Gastrocnemius medialis (tissue), 4 donors: ENCODE results near the gene UNC5C. TPM values are rescaled to one million over a fixed set of nuclear protein-coding genes. Genes with fewer than 3 reads are reported as not detected.

Source experiments
- ATAC-seq, 2 donors: fragments of 150-250 bp; one replicate each; pipeline ENCODE4 v1.9.1; 2016
- DNase-seq, 2 donors: peaks; one replicate each; pipeline ENCODE4 v3.0.0-alpha.2; 2019
- H3K27ac ChIP-seq, 4 donors: fragments of 200-600 bp; sonication (generic); 1 replicate in 1 of 4; 2 replicates in 3 of 4; pipeline ENCODE4 v1.5.1; 2016 to 2018; ENCODE audit warnings: mild to moderate bottlenecking in 2 of 4, moderate library complexity in 1 of 4
- H3K27me3 ChIP-seq, 3 donors: fragments of 200-600 bp; sonication (generic) in 2 of 3; 1 replicate in 1 of 3; 2 replicates in 2 of 3; pipeline versions ENCODE4 v1.5.1 to v1.6.0; 2016 to 2019; ENCODE audit warnings: mild to moderate bottlenecking in 1 of 3, moderate library complexity in 1 of 3
- H3K36me3 ChIP-seq, 2 donors: fragments of 200-600 bp; sonication (generic) in 1 of 2; one replicate each; pipeline ENCODE4 v1.5.1; 2017 to 2018
- H3K4me1 ChIP-seq, 2 donors: fragments of 200-600 bp; sonication (generic) in 1 of 2; one replicate each; pipeline ENCODE4 v1.5.1; 2016 to 2017; ENCODE audit warnings: mild to moderate bottlenecking in 2 of 2
- H3K4me3 ChIP-seq, 4 donors: fragments of 200-600 bp; sonication (generic) in 3 of 4; 1 replicate in 1 of 4; 2 replicates in 3 of 4; pipeline ENCODE4 v1.5.1; 2016 to 2019; ENCODE audit warnings: mild to moderate bottlenecking in 2 of 4
- H3K9me3 ChIP-seq, 3 donors: fragments of 200-600 bp; sonication (generic) in 2 of 3; 1 replicate in 1 of 3; 2 replicates in 2 of 3; pipeline ENCODE4 v1.5.1; 2016 to 2019
- CTCF ChIP-seq, 5 experiments: fragments of 450-650 bp in 3 of 5; fragments of 200-600 bp in 2 of 5; sonication (generic) in 2 of 5; IDR thresholded peaks in 4 of 5; conservative IDR thresholded peaks in 1 of 5; 1 replicate in 4 of 5; 2 replicates in 1 of 5; pipeline ENCODE4 v1.5.1; 2016 to 2019; ENCODE audit warnings: antibody characterized with exemption in 5 of 5, mild to moderate bottlenecking in 3 of 5, moderate library complexity in 3 of 5
- POLR2A ChIP-seq, 2 donors: fragments of 450-650 bp; IDR thresholded peaks; one replicate each; pipeline ENCODE4 v1.6.1; 2017; ENCODE audit warnings: antibody characterized with exemption in 2 of 2, mild to moderate bottlenecking in 2 of 2, moderate library complexity in 2 of 2
- in situ Hi-C, 4 donors: fragments of 200-750 bp; cut with MboI; loops; one replicate each; pipeline versions ENCODE4 v1.15.0 to v1.8.0; 2017; ENCODE audit warnings: low sequenced_read_pairs in 4 of 4
- intact Hi-C: fragments of 100-400 bp; cut with DNase I; formaldehyde crosslinking; loops from one replicate; pipeline ENCODE4 v1.15.1; 2023; ENCODE audit warnings: low total_unique reads
- total RNA-seq, 4 donors: library from RNA; depleted of rRNA; stranded (reverse); fragments of >200 nt; gene quantifications; one replicate each; pipeline versions ENCODE4 v1.1.0 to v1.2.3, GENCODE V29; 2016

UNC5C gene
- total RNA-seq = under 1 TPM in 3 of 4 donors, not detected in 1; 0.07 to 0.33 (median 0.23) TPM

GRCh38 chr4:95548738-95549245, at the start of gene UNC5C:
UNC5C (minus strand) TSS chr4:95548973.
- H3K27ac ChIP-seq = peak within 1 kb of the TSS in 2 of 4 donors; percentile 1 to 40
- TF ChIP-seq CTCF (IDR thresholded peaks at IDR 0.05 in 4 of 5, conservative IDR thresholded peaks at IDR 0.05 in 1 of 5) (no peak), POLR2A (IDR thresholded peaks at IDR 0.05) (no peak)
- peaks cover 0 to 6% of the 10 kb centered on the region in 2 donors for H3K4me1 ChIP-seq
- H3K27me3 ChIP-seq = peaks cover 32 to 43% (median 33%) of the 10 kb centered on the region in 3 donors
- DNase-seq (no peak), ATAC-seq (peak in 1 of 2 donors; percentile 33)
- H3K36me3 ChIP-seq = no peaks in the 10 kb centered on the region
- in situ Hi-C loops = no loop called here
- H3K9me3 ChIP-seq = no peaks in the 10 kb centered on the region
- peak within 1 kb of the TSS; percentile 52 to 58 (median 54) for H3K4me3 ChIP-seq
- intact Hi-C loops = no loop called here

DNA sequence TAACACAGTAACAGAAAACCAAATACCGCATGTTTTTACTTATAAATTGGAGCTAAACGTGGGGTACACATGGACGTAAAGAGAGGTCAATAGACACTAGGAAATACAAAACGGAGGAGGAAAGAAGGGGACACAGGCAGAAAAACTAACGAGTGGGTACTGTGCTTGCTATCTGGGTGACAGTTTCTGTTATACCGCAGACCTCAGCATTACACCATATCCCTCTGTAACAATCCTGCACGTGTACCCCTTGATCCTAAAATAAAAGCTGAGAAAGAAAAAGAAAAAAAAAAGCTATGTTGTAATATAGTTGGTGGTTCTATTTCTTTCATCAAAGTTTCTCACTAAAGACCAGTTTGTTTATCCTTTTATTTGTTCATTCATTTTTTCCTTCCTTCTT, 47.9 kb upstream of the UNC5C start:
- Histone ChIP-seq H3K4me3 (no peak overlapping the region), H3K27ac (no peak overlapping the region), H3K4me1 (no peaks in the 10 kb centered on the region), H3K36me3 (no peaks in the 10 kb centered on the region), H3K27me3 (no peaks in the 10 kb centered on the region), H3K9me3 (no peaks in the 10 kb centered on the region)
- DNase-seq (no peak), ATAC-seq (no peak)
- in situ Hi-C loops (no loop called here), intact Hi-C loops (no loop called here)
- TF ChIP-seq CTCF (IDR thresholded peaks at IDR 0.05 in 4 of 5, conservative IDR thresholded peaks at IDR 0.05 in 1 of 5) = no peak
- no peak for TF ChIP-seq POLR2A (IDR thresholded peaks at IDR 0.05)

DNA sequence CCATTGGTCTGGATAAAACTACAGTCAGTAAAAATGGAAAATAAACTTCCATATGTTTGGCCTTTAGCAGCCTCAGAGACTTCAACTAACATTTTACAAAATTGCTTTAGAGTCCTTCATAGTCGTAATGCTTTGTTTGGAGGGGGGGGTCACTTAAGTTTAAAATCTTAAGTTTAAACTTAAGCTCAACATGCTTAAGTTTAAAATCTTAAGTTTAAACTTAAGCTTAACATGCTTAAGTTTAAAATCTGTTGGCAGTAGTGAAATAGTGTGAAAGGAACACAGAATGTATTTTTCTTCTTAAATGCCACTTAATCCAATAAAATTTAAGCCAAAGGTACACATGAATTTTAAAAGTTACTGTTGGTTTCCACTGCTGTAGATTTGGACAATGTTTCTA, 45.9 kb upstream of the UNC5C start:
- no peaks in the 10 kb centered on the region for H3K4me1 ChIP-seq
- in situ Hi-C loops = no loop called here
- no peak for TF ChIP-seq CTCF (IDR thresholded peaks at IDR 0.05 in 4 of 5, conservative IDR thresholded peaks at IDR 0.05 in 1 of 5)
- no peak for TF ChIP-seq POLR2A (IDR thresholded peaks at IDR 0.05)
- H3K4me3 ChIP-seq = no peak overlapping the region
- ATAC-seq (no peak), DNase-seq (no peak)
- intact Hi-C loops = no loop called here
- H3K27ac ChIP-seq = no peak overlapping the region
- H3K27me3 ChIP-seq = no peaks in the 10 kb centered on the region
- no peaks in the 10 kb centered on the region for H3K36me3 ChIP-seq
- no peaks in the 10 kb centered on the region for H3K9me3 ChIP-seq

DNA sequence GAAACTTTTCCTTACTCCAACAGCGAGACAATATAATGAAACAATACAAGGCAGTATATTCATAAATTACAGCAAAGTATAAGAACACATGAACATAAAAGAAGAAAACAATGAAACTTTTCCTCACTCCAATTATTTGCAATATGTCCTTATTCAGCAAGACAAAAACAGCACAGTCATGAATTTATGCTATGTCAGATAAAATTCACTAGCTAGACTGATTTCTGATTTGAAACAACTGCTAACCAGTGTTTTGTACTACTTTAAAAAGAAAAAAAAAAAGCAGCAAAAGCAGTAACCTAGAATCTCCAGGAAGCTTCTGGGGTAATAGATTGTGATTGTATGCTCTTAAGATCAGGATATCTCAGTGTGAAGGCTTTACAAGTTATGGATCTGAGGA, 45.2 kb upstream of the UNC5C start:
- no peak overlapping the region for H3K4me3 ChIP-seq
- H3K27me3 ChIP-seq = no peaks in the 10 kb centered on the region
- ATAC-seq = no peak
- H3K4me1 ChIP-seq = no peaks in the 10 kb centered on the region
- no peak overlapping the region for H3K27ac ChIP-seq
- intact Hi-C loops = no loop called here
- no peak for DNase-seq
- H3K36me3 ChIP-seq = no peaks in the 10 kb centered on the region
- H3K9me3 ChIP-seq = no peaks in the 10 kb centered on the region
- in situ Hi-C loops = no loop called here
- no peak for TF ChIP-seq CTCF (IDR thresholded peaks at IDR 0.05 in 4 of 5, conservative IDR thresholded peaks at IDR 0.05 in 1 of 5)
- TF ChIP-seq POLR2A (IDR thresholded peaks at IDR 0.05) = no peak

- Histone ChIP-seq H3K27me3 (no peaks in the 10 kb centered on the region), H3K36me3 (no peaks in the 10 kb centered on the region), H3K4me1 (no peaks in the 10 kb centered on the region), H3K4me3 (no peak overlapping the region), H3K27ac (no peak overlapping the region), H3K9me3 (no peaks in the 10 kb centered on the region)
- in situ Hi-C loops = no loop called here
- no peak for TF ChIP-seq CTCF (IDR thresholded peaks at IDR 0.05 in 4 of 5, conservative IDR thresholded peaks at IDR 0.05 in 1 of 5)
- no peak for TF ChIP-seq POLR2A (IDR thresholded peaks at IDR 0.05)
- no peak for ATAC-seq
- intact Hi-C loops = no loop called here
- DNase-seq = no peak
These were observed 42.5 kb upstream of the UNC5C start for GRCh38 chr4:95591278-95591677.
